Fibroblast of lung (primary cell): ENCODE measurements around the gene HTRA3. TPM values are rescaled to one million over a fixed set of nuclear protein-coding genes. Genes with fewer than 3 reads are reported as not detected.

Source experiments
- DNase-seq, 2 donors: peaks; one replicate each; pipeline versions ENCODE4 v3.0.0 to v3.0.0-alpha.2; 2010; ENCODE audit warnings: low read depth in 2 of 2
- H2AFZ ChIP-seq: 2 replicates; pipeline ENCODE4 v1.5.1; 2012; ENCODE audit warnings: low read length, control low read depth, inconsistent platforms
- H3K27ac ChIP-seq: 2 replicates; pipeline ENCODE4 v1.5.1; 2011; ENCODE audit warnings: low read length, control low read depth; ENCODE audit not compliant: insufficient read depth
- H3K27me3 ChIP-seq: 2 replicates; pipeline ENCODE4 v1.5.1; 2011; ENCODE audit warnings: mild to moderate bottlenecking, low read length; ENCODE audit not compliant: control insufficient read depth, insufficient read depth
- H3K36me3 ChIP-seq: 2 replicates; pipeline ENCODE4 v1.5.1; 2011; ENCODE audit warnings: low read length; ENCODE audit not compliant: control insufficient read depth, insufficient read depth
- H3K4me1 ChIP-seq: 2 replicates; pipeline ENCODE4 v1.5.1; 2011; ENCODE audit warnings: low read length; ENCODE audit not compliant: control insufficient read depth, insufficient read depth; ENCODE audit errors: extremely low read depth
- H3K4me2 ChIP-seq: 2 replicates; pipeline ENCODE4 v1.5.1; 2011; ENCODE audit warnings: low read length, control low read depth; ENCODE audit not compliant: insufficient read depth; ENCODE audit errors: extremely low read depth
- H3K4me3 ChIP-seq, 4 experiments: fragments of 200-600 bp in 1 of 4; sonication (generic) in 1 of 4; replicated peaks in 1 of 4; 2 replicates each; pipeline ENCODE4 v1.5.1; 2011 to 2016; ENCODE audit warnings: low read length in 4 of 4, low read depth in 3 of 4, mild to moderate bottlenecking in 3 of 4, control low read depth in 2 of 4, inconsistent platforms in 1 of 4, mixed read lengths in 1 of 4; ENCODE audit not compliant: insufficient read depth in 1 of 4; ENCODE audit errors: control extremely low read depth in 1 of 4
- H3K79me2 ChIP-seq: 2 replicates; pipeline ENCODE4 v1.5.1; 2012; ENCODE audit warnings: mild to moderate bottlenecking, low read length, inconsistent platforms; ENCODE audit not compliant: control insufficient read depth, insufficient read depth
- H3K9ac ChIP-seq: 2 replicates; pipeline ENCODE4 v1.5.1; 2011; ENCODE audit warnings: mild to moderate bottlenecking, low read length, control low read depth; ENCODE audit not compliant: insufficient read depth
- H3K9me3 ChIP-seq: 2 replicates; pipeline ENCODE4 v1.5.1; 2012; ENCODE audit warnings: low read depth, low read length; ENCODE audit not compliant: control insufficient read depth, insufficient read depth
- H4K20me1 ChIP-seq: 2 replicates; pipeline ENCODE4 v1.5.1; 2011; ENCODE audit warnings: low read length; ENCODE audit not compliant: control insufficient read depth, insufficient read depth; ENCODE audit errors: extremely low read depth
- CTCF ChIP-seq, 2 donors: IDR thresholded peaks in 1 of 2; conservative IDR thresholded peaks in 1 of 2; 1 replicate in 1 of 2; 2 replicates in 1 of 2; pipeline ENCODE4 v1.5.1; 2011 to 2012; ENCODE audit warnings: low read length in 2 of 2, control low read depth in 1 of 2, inconsistent platforms in 1 of 2, low read depth in 1 of 2, mild to moderate bottlenecking in 1 of 2
- EZH2 ChIP-seq: IDR thresholded peaks from 2 replicates; pipeline ENCODE4 v1.5.1; 2012; ENCODE audit warnings: low read length, control low read depth, mild to moderate bottlenecking; ENCODE audit errors: missing control alignments
- polyA plus RNA-seq, 2 donors: library from polyadenylated mRNA; depleted of rRNA in 1 of 2; stranded (reverse) in 1 of 2; unstranded in 1 of 2; fragments of >200 nt; gene quantifications; 2 replicates each; pipeline ENCODE4 v1.2.1, GENCODE V29; 2011 to 2012; ENCODE audit warnings: missing spikeins in 1 of 2
- total RNA-seq: library from RNA; depleted of rRNA; stranded (reverse); fragments of >200 nt; gene quantifications from 2 replicates; pipeline ENCODE4 v1.2.1, GENCODE V29; 2014

The HTRA3 gene
- total and polyA plus RNA-seq, 2 donors (not counting 1 experiment from before 2014, with no cell fraction given): 2.8 to 3.5 TPM

GRCh38 chr4:8275548-8275910, 6.0 kb downstream of the HTRA3 start:
- Histone ChIP-seq H3K27me3 (peaks cover 16% of the 10 kb centered on the region), H3K4me3 (no peak overlapping the region), H3K9ac (no peak overlapping the region), H4K20me1 (no peaks in the 10 kb centered on the region), H3K79me2 (no peaks in the 10 kb centered on the region), H3K36me3 (no peaks in the 10 kb centered on the region), H2AFZ (no peak overlapping the region), H3K4me1 (peaks cover 32% of the 10 kb centered on the region), H3K27ac (no peak overlapping the region), H3K9me3 (no peaks in the 10 kb centered on the region), H3K4me2 (no peak overlapping the region)
- TF ChIP-seq EZH2: no peak
- TF ChIP-seq CTCF (conservative IDR thresholded peaks at IDR 0.05 in 1 of 2, IDR thresholded peaks at IDR 0.05 in 1 of 2; ENCODE audit: low read depth in 1 of 2, low read length in 2 of 2): no peak
- no peak for DNase-seq

GRCh38 chr4:8276358-8277240, 7.0 kb downstream of the HTRA3 start:
- Histone ChIP-seq H3K4me3 (no peak overlapping the region), H3K9ac (no peak overlapping the region), H3K36me3 (no peaks in the 10 kb centered on the region), H3K27me3 (peaks cover 6% of the 10 kb centered on the region), H2AFZ (no peak overlapping the region), H3K4me2 (no peak overlapping the region), H3K9me3 (no peaks in the 10 kb centered on the region), H4K20me1 (no peaks in the 10 kb centered on the region), H3K27ac (no peak overlapping the region), H3K4me1 (peaks cover 32% of the 10 kb centered on the region), H3K79me2 (no peaks in the 10 kb centered on the region)
- peak; percentile 38 to 47 for DNase-seq
- TF ChIP-seq CTCF (conservative IDR thresholded peaks at IDR 0.05 in 1 of 2, IDR thresholded peaks at IDR 0.05 in 1 of 2; ENCODE audit: low read depth in 1 of 2, low read length in 2 of 2) (no peak), EZH2 (no peak)

- no peaks in the 10 kb centered on the region for H3K79me2 ChIP-seq
- H4K20me1 ChIP-seq: no peaks in the 10 kb centered on the region
- no peak for DNase-seq
- H3K4me3 ChIP-seq: no peak overlapping the region
- H3K4me1 ChIP-seq: peaks cover 32% of the 10 kb centered on the region
- TF ChIP-seq EZH2 (no peak), CTCF (conservative IDR thresholded peaks at IDR 0.05 in 1 of 2, IDR thresholded peaks at IDR 0.05 in 1 of 2; ENCODE audit: low read depth in 1 of 2, low read length in 2 of 2) (peak in 1 of 2 donors; percentile 4)
- H2AFZ ChIP-seq: no peak overlapping the region
- no peak overlapping the region for H3K9ac ChIP-seq
- H3K27ac ChIP-seq: peak overlapping the region; percentile 20
- no peak overlapping the region for H3K4me2 ChIP-seq
- H3K9me3 ChIP-seq: no peaks in the 10 kb centered on the region
- H3K36me3 ChIP-seq: no peaks in the 10 kb centered on the region
- H3K27me3 ChIP-seq: no peaks in the 10 kb centered on the region
These were observed 7.9 kb downstream of the HTRA3 start for GRCh38 chr4:8277356-8278008.
